ENCODE results near the gene PTOV1. TPM values are rescaled to one million over a fixed set of nuclear protein-coding genes. Genes with fewer than 3 reads are reported as not detected.
A peak's percentile ranks its signal among the peaks of the same experiment; 100 is the strongest.

Gene PTOV1
- total and polyA plus RNA-seq, 4 donors: 38.0 to 52.3 (median 41.3) TPM

- WGBS: 36% methylated on average over 71 of the region's 71 CpGs
- Histone ChIP-seq H3K9ac (ENCODE audit: low read depth in 1 of 2, low read length in 2 of 2) (no peak overlapping the region), H3K4me1 (ENCODE audit: control insufficient read depth in 4 of 4, insufficient read depth in 4 of 4, low read length in 3 of 4) (peaks cover 0 to 9% (median 4%) of the 10 kb centered on the region in 4 donors), H3K9me3 (ENCODE audit: control insufficient read depth in 4 of 4, low read length in 3 of 4) (no peaks in the 10 kb centered on the region), H3K27me3 (ENCODE audit: control insufficient read depth in 4 of 4, insufficient read depth in 4 of 4, low read length in 3 of 4) (no peaks in the 10 kb centered on the region), H3K36me3 (ENCODE audit: control insufficient read depth in 4 of 4, insufficient read depth in 3 of 4, low read depth in 1 of 4, low read length in 3 of 4) (peaks cover 2 to 9% (median 6%) of the 10 kb centered on the region in 4 donors), H3K4me3 (ENCODE audit: low read depth in 1 of 3, low read length in 3 of 3) (peak overlapping the region in 1 of 3 donors; percentile 14), H3K27ac (ENCODE audit: low read depth in 1 of 2, low read length in 2 of 2) (no peak overlapping the region)
- TF ChIP-seq RAD21 (IDR thresholded peaks at IDR 0.05) (peak in 1 of 2 donors; percentile 72), JUND (IDR thresholded peaks at IDR 0.05) (no peak), CTCF (IDR thresholded peaks at IDR 0.05; ENCODE audit: low read depth, low read length, missing input control) (peak; percentile 50)
- DNase-seq (ENCODE audit: low spot score): peak; percentile 84
These were observed 38.9 kb downstream of the PTOV1 start for GRCh38 chr19:49889687-49890348.

GRCh38 chr19:49890349-49891311, 39.7 kb downstream of the PTOV1 start:
- Histone ChIP-seq H3K27ac (ENCODE audit: low read depth in 1 of 2, low read length in 2 of 2) (no peak overlapping the region), H3K9me3 (ENCODE audit: control insufficient read depth in 4 of 4, low read length in 3 of 4) (no peaks in the 10 kb centered on the region), H3K4me3 (ENCODE audit: low read depth in 1 of 3, low read length in 3 of 3) (peak overlapping the region in 1 of 3 donors; percentile 14), H3K36me3 (ENCODE audit: control insufficient read depth in 4 of 4, insufficient read depth in 3 of 4, low read depth in 1 of 4, low read length in 3 of 4) (peaks cover 0 to 6% (median 4%) of the 10 kb centered on the region in 4 donors), H3K9ac (ENCODE audit: low read depth in 1 of 2, low read length in 2 of 2) (no peak overlapping the region), H3K4me1 (ENCODE audit: control insufficient read depth in 4 of 4, insufficient read depth in 4 of 4, low read length in 3 of 4) (peaks cover 0 to 9% (median 4%) of the 10 kb centered on the region in 4 donors), H3K27me3 (ENCODE audit: control insufficient read depth in 4 of 4, insufficient read depth in 4 of 4, low read length in 3 of 4) (no peaks in the 10 kb centered on the region)
- DNase-seq (ENCODE audit: low spot score): peak; percentile 72
- no peak for TF ChIP-seq FOXA2 (IDR thresholded peaks at IDR 0.05)
- TF ChIP-seq HNF4G (IDR thresholded peaks at IDR 0.05): no peak
- TF ChIP-seq ATF3 (IDR thresholded peaks at IDR 0.05): no peak
- TF ChIP-seq CTCF (IDR thresholded peaks at IDR 0.05; ENCODE audit: low read depth, low read length, missing input control): no peak
- no peak for TF ChIP-seq SP1 (IDR thresholded peaks at IDR 0.05)
- no peak for TF ChIP-seq TAF1 (conservative IDR thresholded peaks at IDR 0.05)
- TF ChIP-seq RXRA (IDR thresholded peaks at IDR 0.05): no peak
- TF ChIP-seq GABPA (IDR thresholded peaks at IDR 0.05 in 1 of 2, conservative IDR thresholded peaks at IDR 0.05 in 1 of 2): no peak
- TF ChIP-seq MAX (IDR thresholded peaks at IDR 0.05): no peak
- WGBS: 22% methylated on average over 69 of the region's 69 CpGs
